ENCODE measurements around the gene MSRB2.
"Not testable (repeated sequence)": the region's sequence is repeated elsewhere in the genome, so short reads cannot be mapped to it uniquely, and the experiment has no call there.

MSRB2 gene

DNA sequence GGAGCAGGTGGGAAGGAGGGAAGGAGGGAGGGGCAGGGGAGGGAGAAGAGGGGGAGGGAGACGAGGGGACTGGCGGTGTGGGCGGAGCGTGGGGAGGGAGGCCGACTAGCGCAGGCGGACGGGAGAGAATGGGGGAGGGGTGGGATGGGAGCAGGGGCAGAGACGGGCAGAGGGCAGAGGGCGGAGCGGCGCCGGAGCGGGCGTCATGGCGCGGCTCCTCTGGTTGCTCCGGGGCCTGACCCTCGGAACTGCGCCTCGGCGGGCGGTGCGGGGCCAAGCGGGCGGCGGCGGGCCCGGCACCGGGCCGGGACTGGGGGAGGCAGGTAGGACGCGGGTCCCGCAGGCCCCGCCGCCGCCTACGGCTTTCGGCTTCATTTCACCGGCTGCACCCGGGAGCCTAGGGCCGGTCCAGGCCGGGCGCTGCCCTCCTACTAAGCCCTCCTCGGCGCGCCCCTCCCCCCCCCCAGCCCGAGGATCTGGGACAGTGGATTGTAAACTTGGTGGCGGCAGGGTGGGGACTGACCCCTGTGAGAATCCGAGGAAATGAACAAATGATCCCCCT, at the start of gene MSRB2:
MSRB2 (plus strand) TSS at position 176 of the 562 bp plus-strand sequence; CDS start at position 206, 30 bp downstream.
- DNase-seq (ENCODE audit: low read depth), result peak; percentile 45

DNA sequence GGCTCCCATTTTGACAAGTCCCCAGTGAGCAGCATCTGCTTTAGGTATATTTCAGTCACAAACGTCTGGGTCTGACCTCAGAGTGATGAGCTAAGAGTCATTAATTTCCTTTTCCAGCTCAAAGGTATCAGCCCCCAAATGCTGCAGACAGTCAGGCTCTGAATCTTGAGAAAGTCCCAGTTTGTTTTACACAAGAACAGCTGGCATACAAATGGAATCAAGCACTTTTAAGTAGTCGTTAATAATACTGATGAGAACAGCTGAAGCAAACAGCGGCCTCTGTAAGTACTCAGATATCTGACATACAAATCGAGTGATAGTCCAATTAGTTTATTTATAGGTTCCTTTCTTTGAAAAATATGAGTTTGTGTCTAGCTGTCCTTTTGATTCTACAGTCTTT, 49.4 kb upstream of the MSRB2 start:
- no peak for DNase-seq (ENCODE audit: low read depth)

DNA sequence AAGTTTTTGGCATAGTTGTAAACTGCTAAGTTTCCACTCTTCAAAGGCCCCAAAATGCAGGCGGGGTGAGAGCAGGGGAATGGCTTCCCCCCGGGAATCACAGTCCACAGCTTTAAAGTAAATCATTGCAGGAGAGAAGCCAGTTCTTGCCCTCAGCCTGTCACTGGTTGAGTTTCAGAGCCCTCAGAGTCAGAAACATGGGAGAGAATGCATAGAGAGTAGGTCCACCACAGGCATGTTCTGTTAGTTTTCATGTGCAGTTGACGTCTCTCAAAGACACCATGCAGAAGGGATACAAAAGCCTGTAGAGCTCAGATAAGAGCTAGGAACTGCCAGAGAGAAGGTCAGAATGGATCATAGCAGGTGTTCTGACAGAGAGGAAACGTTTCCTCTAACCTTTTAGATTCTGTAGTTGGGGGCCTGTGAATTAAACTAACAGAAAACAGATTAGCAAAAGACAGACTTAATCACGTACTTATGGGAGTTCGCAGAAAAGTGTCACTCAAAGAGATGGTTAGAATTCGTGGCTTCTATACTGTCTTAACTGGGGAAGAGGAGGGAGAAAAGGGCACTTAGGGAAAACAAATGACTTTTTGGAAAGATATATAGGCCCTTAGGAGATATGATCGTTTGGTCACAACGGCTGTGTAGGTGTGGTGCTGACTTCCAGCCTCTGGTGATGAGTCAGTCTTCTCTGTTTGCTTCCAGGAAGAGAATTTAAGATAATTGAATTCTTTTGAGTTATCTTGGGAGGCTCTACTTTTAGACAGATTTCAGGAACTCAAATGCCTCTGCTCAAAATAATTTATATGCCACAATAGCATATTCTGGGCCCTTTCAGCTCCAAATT, 48.0 kb upstream of the MSRB2 start:
- DNase-seq (ENCODE audit: low read depth), result no peak

DNA sequence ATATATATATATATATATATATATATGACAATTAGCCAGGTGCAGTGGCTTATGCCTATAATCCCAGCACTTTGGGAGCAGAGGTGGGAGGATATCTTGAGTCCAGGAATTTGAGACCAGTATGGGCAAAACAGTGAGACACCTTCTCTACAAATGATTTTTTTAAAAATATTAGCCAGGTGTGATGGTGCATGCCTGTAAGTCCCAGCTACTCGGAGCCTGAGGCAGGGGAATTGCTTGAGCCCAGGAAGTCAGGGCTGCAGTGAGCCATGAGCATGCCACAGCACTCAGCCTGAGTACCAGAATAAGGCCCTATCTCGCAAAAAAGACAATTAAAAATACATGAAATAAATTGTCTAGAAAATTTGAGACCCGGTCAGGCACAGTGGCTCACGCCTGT, 47.2 kb upstream of the MSRB2 start:
- DNase-seq (ENCODE audit: low read depth), result no peak

DNA sequence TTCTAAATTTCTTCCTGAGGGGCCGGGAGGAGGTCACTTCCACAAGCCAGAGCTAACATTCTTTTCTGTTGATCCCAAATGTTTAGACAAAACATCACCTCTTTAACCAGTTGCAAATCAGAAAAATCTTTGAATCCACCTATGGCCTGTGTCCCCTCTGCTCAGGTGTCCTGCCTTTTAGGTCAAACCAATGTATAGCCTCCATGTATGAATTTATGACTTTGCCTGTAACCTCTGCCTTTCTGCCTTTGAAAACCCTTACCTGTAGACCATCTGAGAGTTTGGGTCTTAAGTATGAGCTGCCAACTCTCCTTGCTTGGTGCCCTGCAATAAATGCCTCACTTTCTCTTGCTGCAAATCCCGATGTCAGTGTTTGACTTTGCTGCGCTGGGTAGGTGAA, 44.1 kb upstream of the MSRB2 start:
- DNase-seq (ENCODE audit: low read depth), result no peak

DNA sequence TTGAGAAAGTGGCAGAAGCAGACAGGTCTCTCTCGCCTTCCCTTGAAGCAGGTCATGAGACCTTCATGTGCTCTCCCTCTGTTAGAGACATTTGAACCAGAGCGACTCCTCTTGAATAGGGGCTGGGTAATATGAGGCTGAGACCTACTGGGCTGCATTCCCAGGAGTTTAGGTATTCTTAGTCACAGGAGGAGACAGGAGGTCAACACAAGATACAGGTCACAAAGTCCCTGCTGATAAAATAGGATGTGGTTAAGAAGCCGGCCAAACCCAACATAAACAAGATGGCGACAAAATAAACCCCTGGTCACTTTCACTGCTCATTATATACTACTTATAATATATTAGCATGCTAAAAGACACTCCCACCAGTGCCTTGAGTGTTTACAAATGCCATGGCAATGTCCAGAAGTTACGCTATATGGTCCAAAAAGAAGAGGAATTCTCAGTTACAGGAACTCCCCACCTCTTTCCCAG, 43.5 kb upstream of the MSRB2 start:
- no peak for DNase-seq (ENCODE audit: low read depth)

DNA sequence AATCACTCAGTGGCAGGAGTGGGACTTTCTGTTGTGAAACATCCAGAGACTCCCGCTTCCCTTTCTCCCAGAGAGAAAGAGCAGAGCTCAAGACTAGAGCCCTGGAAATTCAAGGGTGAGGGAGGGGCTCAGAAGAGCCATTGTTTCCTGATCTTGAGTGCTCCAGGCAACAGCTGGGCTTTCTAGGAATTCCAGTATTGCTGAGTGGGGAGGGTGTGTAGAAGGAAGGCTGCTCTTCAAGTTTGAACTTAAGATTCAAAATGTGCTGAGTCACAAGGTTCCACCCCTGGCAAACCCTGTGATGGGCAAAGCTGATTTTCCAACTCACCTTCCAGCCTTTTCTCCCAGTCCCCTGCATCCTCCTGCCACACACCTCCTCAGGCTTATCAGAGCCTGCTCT, 42.3 kb upstream of the MSRB2 start:
- no peak for DNase-seq (ENCODE audit: low read depth)

DNA sequence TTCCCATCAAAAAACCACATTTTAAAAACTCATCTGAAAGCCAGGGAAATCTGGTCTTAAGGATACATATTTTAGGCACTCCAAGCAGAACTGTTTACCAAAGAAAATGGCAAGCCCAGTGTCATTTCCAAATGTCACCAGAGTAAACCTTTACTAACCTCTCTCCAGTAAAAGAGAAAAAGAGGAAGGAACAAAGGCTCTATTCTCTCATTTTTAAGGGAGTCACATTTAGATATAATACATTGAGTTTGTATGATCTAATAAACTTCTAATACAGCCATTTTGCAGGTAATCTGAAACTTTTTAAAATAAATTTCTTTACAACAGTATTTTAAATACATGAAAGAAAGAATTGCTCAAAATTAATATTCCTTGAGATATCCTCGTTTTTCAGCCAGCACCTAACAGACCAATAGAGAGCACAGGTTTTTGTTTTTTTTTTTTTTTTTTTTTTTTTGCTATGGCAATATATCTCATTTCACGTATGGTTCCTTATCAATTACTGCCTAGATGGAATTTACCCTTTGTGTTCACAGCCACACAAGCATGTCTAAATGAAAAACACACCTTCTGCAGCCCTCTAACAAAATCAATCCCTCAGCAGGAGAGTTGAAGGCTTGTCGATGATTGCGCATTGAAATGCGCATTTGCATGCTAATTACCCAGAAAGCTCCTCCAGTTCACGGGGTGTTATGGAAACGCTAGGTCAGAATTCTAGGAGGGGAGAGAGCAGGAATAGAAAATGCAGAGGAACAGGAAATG, 39.8 kb upstream of the MSRB2 start:
- DNase-seq (ENCODE audit: low read depth), result no peak

DNA sequence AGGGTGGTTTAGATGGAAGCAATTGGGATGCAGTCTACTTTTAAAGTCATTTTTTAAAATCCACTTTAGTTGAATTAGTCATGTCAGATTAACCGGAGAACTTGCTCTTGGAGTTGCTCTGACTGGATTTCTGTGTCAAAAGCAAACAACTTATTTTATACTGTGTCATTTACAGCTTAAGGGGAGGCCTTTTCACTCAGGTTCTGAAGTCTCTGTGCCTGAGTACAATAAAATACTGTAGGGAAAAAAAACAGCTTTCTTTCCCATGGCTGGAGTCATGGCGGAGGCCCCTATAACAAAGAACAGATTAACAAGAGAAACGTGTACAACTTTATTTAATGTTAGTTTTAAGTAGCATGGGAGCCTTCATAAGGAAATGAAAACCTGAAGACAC, 39.2 kb upstream of the MSRB2 start:
- DNase-seq (ENCODE audit: low read depth), result no peak

DNA sequence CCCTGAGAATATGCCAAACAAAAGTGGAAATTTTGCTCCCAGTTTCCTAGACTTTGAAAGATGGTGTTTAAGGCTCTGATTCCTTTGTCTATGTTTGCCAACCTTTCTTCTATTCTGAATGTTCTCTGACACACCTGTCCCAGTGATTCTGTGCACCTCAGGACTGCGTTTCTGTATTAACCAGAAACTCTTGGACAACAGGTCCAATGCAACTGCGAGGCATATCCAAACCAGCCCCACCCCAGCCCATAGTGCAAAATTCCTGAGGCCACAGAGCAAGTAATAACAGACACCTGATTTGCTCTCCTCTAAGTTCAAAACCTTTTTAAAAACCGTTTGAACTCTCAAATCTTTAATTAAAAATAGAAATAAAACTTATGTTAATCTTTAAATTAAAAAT, 37.0 kb upstream of the MSRB2 start:
- DNase-seq (ENCODE audit: low read depth), result no peak

DNA sequence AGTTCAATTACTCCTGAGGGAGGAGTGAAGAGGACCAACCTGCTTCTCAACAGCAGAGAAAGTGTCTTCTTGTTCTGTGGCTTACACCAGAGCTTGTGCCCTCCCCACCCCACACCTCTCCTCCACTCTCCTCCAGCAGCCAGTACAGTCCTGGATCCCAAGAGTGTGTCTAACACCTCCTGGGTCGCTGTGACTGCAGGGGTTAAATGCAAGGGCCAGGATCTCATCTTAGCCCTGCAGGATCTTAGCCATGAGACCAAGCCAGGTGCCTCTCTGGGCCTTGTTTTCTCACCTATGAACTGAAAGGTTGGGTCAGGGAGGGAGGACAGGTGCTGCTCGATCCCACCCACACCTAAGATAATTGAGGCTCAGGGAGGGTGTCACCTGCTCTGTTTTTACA, 34.5 kb upstream of the MSRB2 start:
- no peak for DNase-seq (ENCODE audit: low read depth)

DNA sequence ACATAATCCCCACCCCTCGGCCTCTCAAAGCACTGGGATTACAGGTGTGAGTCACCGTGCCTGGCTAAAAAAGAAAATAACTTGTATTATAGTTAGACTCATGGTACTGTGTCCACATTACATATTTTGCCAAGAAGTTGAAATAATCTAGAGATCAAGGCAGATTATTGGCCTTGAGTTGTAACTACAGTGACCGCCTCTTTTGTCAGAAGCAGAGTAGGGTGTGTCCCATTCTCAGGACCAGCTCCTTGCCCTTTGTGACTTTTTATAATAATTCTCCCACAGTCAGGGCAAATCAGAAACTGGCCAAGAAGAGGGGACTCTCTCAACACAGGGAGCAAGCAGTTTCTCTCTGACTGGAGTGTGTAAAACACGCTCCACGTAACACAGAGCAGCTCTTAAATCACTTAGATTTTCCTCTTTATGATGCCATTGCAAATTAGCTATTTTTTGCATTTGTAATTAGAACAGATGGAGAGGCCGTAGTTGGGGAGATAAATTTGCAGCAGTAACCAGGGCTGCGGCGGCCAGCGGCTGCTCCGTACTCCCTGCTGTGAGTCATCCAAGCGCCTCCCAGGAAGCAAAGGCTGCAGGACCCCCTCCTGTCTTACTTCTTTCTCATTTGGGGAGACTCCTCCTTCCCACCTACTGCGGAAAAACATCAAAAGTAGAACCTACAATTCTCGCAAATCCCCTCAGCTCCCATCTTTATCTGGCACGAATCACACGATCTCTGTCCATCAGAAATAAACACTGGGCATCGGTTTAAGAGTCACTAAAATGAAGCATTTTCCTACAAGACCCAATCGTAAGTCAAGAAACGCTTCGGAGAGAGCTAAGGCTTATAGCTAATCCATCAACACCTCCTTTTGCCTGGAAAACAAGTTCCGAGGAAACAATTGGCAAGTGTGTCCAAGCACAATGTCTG, 32.1 kb upstream of the MSRB2 start:
- DNase-seq (ENCODE audit: low read depth), result no peak

DNA sequence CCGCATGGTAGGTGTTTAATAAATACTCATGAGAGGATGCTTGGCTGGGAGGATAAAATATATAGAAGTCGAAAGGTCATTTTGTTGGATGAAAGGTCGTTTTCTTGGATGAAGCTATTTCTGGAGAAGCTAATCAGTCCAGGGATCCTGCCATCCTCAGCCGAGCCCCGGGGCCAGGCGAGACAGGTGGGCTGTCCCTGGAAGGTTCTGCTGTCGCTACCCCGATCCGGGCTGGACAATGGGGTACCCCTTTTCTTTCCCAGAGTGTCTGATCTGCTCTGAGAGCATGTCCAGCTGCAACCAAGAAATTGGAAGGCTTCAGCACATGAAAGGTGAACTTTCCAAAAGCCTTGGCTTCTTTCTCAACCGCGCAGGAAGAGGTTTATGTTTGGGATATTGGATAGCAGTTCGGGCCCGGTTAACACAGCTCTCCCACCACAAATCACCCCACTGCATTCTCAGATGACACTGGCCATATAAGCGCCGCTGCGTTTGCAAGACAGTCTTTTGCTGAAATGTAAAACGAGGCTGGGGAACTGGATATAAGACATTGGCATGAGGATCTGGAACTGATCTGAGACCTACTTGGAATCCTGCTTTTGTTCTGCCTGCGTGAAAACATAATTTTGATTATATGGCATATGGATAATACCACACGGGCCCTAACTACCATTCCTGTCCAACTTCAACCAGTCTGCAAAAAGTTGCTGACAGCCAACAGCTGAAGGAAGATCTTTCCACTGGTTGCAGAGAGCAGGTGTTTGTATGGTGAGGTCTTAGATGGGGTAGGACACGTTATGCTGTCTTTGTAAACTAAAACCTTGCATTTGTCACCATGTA, 31.2 kb upstream of the MSRB2 start:
- DNase-seq (ENCODE audit: low read depth), result no peak

DNA sequence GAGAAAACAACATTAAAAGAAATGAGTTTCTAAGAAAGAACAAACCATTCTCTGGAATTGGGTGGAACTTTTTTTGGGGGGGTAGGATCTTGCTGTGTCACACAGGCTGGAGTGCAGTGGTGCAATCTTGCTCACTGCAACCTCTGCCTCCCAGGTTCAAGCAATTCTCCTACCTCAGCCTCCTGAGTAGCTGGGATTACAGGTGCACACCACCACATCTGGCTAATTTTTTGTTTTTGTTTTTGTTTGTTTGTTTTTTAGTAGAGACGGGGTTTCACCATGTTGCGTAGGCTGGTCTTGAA, 30.6 kb upstream of the MSRB2 start:
- DNase-seq (ENCODE audit: low read depth), result not testable (repeated sequence)

DNA sequence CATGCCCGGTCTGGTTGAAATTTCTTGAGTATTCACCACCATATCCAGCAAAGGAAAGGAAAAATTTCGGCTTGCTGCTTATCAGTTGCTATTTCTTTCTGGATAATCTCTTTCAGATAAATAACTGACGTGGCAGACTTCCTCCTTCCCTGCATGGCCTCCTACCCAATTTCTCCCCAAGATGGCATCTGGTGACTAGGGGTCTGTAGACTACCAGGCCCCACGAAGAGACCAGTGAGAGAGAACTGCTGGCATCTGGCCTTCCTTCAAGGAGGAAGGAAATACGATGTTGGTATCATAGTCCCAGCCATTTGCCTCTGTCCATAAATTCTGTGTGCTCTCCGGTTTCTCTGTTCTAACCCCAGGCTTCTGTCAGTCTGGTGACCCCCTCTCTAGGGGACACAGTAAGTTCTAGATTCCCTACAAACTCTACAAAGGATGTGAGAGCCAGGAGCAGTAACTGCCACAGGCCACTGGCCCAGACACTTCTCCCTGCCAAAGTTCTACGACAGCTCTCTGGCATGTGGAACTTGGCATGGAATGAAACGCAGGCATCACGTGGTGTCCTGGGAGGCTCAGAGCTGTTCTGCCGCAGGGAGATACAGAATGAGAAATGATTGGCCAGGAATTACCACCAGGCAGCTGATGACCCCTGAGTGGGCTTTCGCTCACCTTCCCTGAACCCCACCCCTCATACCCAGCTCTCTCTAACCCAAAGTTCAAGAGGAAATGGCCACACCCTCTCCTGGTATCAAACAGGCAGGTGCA, 30.0 kb upstream of the MSRB2 start:
- DNase-seq (ENCODE audit: low read depth), result no peak

DNA sequence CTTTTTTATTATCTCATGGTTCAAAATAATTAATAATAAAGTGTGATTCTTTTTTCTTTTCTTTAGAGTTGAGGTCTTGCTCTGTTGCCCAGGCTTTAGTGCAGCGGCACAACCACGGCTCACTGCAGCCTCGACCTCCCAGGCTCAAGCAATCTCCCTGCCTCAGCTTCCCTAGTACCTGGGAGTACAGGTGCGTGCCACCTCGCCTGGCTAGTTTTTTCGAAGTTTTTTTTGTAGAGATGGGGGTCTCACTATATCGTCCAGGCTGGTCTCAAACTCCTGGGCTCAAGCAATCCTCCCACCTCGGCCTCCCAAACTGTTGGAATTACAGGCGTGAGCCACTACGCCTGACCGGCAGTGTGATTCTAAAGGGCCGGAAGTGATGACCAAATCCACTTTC, 28.0 kb upstream of the MSRB2 start:
- no peak for DNase-seq (ENCODE audit: low read depth)

DNA sequence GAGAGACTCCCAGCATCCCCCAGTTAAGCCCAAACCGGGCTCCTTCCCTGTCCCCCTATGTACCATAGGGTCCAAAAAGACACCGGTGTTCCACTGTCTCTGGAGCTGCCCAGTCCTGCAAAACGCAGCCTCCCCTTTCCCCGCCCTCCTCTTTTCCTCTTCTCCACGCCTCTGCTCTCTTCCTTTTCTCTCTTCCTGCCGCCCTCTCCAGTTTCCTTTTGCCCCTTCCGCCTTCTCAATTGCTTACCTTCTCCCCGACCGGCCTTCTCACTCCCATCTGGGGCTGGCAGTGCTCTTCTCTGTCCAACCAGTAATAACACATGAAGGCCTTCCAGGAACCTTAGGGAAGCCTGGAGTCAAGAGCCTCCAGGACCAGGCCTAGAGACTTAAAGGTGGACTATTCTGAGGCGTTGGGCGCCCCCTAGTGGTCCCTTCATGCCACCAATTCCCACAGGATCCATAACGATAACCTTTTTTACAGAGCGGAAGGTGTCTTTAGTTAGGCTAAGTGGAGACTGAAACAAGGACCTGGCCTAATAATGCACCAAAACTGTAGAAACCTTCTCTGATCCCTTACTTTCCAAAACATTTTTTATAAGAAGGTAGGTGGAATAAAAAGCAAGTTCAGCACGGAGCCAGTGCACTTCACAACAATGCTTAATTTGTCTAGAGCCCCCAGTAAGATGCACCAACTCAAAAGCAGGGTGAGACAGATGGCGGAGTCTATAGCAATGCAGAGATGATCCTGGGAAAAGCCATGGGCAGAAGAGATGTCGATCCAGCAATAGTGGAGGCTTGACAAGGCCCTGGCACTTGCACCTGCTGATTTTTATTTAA, 27.2 kb upstream of the MSRB2 start:
- DNase-seq (ENCODE audit: low read depth), result peak; percentile 52

DNA sequence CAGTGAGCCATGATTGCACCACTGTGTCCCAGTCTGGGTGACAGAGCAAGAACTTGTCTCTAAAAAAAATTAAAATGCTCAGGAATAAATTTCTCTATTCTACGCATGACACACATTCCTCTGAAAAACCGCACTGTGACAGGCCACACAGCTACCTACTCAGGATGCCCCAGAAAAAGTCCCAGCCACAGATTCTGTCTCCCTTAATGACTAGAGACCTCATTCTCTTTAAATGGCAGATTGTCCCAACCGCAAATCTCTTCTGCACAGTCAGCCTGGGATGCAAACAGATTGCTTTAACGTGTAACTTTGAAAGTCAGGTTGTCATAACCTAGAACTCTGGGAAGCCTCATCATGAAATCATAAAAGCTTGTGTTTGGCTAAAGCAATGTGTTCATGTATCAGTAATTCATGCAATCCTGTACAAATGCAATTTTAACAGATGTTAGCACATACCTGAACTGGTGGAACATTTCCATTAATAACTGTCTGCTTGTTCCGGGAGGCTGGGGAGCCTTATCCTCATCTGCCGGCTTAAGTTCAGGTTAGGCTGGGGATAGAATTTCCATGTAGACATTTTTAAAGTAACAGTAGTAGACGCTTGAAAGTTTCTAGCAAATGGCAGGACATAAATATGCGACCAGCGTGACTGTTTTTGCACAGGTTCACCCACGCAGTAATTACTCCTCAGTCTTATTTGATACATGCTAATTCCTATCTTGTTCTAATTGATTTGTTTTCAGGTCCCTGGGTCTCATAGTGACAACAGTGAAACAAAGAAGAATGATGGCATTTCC, 26.2 kb upstream of the MSRB2 start:
- no peak for DNase-seq (ENCODE audit: low read depth)

Measured in stimulated activated CD8-positive, alpha-beta memory T cell treated with anti-CD3 and anti-CD28 coated beads, Interleukin-12 subunit alpha, Interleukin-12 subunit beta, amount 100 ng/mL, for 1 hour (primary cell).